LNCaP clone FGC (cell line): ENCODE results near the gene ABI2.
"Not testable (repeated sequence)": the region's sequence is repeated elsewhere in the genome, so short reads cannot be mapped to it uniquely, and the experiment has no call there.

Experiments used
- DNase-seq: peaks from one replicate; pipeline ENCODE4 v3.0.0-alpha.2; 2011; ENCODE audit warnings: low read depth
- H3K4me3 ChIP-seq: 2 replicates; pipeline ENCODE4 v1.5.1; 2011; ENCODE audit warnings: mild to moderate bottlenecking, low read depth, low read length, control low read depth
- TF ChIP-seq, protein P1 (sequence below): IDR thresholded peaks from 2 replicates; pipeline ENCODE4 v1.5.1; 2012; ENCODE audit warnings: mild to moderate bottlenecking; ENCODE audit not compliant: control insufficient read depth, insufficient read depth; ENCODE audit errors: extremely low read depth

ABI2 gene

DNA sequence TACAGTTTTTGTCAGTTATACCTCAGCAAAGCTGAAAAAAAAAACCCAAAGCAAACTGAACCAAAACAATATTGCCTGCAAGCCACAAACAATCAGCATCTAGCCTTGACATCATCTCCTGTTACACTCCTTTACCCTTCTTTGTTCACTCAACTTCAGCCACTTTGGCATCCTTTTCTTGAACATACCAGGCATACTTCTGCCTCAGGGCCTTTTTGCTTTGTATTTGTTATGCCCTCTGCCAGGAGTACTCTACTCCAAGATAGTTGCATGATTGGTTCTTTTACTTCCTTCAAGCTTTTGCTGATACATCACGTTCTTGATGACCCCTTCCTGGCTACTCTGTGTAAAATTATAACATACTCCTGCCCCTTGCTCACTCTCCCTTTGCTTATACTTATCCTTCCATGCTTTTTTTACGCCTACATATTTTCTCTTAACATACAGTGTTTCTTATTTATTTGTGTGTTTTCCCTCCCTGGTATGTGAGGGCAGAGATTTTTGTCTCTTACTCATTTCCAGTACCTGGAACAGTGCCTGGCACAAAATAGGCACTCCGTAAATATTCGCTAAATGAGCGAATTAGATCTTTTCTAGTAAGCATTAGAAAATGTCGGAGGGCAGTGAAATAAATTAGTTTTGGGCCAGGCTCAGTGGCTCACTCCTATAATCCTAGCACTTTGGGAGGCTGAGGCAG is 12.7 kb downstream of the ABI2 start:
- H3K4me3 ChIP-seq = no peak overlapping the region
- no peak for DNase-seq
- TF ChIP-seq, protein P1, sequence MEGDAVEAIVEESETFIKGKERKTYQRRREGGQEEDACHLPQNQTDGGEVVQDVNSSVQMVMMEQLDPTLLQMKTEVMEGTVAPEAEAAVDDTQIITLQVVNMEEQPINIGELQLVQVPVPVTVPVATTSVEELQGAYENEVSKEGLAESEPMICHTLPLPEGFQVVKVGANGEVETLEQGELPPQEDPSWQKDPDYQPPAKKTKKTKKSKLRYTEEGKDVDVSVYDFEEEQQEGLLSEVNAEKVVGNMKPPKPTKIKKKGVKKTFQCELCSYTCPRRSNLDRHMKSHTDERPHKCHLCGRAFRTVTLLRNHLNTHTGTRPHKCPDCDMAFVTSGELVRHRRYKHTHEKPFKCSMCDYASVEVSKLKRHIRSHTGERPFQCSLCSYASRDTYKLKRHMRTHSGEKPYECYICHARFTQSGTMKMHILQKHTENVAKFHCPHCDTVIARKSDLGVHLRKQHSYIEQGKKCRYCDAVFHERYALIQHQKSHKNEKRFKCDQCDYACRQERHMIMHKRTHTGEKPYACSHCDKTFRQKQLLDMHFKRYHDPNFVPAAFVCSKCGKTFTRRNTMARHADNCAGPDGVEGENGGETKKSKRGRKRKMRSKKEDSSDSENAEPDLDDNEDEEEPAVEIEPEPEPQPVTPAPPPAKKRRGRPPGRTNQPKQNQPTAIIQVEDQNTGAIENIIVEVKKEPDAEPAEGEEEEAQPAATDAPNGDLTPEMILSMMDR = no peak

DNA sequence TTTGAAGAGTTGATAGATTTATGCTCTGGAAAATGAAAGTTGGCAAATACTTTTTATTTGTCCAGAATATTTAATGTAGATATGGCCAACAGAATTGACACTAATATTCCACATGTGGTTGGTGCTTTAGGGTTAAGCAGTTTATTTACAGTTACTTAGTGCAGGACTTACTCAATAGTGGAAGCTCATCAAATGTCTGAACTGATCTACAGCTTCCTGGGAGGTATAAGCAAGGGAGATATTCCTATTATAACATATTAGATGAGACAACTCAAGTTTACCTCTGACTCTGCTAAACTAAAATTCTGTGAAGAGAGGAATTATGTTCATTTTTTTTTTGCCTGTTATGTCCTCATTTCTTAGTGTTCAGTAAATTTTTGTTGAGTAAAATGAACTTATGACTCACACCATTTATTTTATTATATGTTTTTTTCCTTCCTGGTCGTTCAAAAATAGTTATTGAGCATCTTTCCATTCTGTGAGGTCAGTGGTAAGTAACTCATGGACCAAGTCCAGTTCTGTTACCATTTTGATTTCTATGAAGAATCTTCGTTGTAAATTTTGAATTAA is 13.6 kb downstream of the ABI2 start:
- H3K4me3 ChIP-seq = no peak overlapping the region
- TF ChIP-seq, protein P1 = no peak
- no peak for DNase-seq

DNA sequence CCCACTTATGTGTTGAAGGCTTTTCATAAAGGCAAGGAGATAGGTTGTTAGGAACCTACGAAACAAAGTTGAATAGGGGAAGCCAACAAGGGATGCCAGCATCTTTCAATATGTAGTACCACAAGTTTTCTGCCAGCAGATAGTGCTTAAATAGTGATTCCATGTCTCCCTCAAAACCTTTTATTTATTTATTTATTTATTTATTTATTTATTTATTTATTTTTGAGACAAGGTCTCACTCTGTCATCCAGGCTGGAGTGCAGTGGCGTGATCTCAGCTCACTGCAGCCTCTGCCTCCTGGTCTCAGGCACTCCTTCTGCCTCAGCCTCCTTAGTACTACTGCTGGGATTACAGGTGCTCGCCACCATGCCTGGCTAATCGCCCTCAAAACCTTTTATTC is 14.2 kb downstream of the ABI2 start:
- not testable (repeated sequence) for H3K4me3 ChIP-seq, DNase-seq

DNA sequence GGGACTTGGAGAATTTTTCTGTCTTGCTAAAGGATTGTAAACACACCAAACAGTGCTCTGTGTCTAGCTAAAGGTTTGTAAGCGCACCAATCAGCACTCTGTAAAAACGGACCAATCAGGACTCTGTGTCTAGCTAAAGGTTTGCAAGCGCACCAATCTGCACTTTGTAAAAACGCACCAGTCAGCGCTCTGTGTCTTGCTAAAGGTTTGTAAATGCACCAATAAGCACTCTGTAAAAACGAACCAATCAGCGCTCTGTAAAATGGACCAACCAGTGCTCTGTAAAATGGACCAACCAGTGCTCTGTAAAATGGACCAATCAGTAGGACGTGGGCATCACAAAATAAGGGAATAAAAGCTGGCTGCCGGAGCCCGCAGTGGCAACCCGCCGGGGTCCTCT is 16.5 kb downstream of the ABI2 start:
- TF ChIP-seq, protein P1 = no peak
- no peak overlapping the region for H3K4me3 ChIP-seq
- no peak for DNase-seq

DNA sequence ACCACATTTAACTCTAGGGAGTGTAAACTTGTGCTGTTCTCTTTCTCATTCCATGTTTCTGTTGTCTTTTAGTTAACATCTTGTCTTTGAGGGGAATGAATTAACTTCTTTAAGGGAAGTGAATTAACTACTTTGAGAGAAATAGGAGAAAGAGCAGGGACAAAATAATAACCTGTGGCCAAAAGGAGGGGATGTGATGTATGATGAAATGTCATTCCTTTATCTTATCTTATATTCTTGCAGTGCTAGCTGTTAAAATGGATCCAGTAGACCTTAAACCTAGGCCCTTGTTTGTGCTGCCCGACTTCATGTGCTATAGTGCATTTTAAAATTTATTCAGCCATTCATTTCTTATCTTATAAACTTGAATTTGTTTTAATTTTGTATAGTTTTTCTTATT is 18.4 kb downstream of the ABI2 start:
- H3K4me3 ChIP-seq = no peak overlapping the region
- TF ChIP-seq, protein P1 = no peak
- DNase-seq = no peak

DNA sequence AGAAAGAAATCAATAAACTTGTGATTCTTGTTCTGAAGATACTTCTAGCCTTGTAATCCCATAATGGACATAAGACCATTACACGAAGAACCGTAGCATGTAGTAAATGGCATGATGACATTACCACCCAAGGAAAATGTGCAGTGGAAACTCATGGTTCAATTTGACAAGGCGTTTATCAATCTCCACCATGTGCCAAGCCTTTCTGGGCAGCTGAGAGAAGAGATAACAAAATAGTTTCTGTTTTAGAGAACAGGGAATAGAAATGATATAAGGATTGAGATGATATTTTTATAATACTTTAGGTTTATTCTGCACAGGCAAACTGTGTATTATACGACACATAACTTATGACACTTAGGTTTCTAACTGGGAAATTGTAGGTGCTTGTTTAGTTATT is 19.2 kb downstream of the ABI2 start:
- TF ChIP-seq, protein P1 = no peak
- no peak for DNase-seq
- no peak overlapping the region for H3K4me3 ChIP-seq

DNA sequence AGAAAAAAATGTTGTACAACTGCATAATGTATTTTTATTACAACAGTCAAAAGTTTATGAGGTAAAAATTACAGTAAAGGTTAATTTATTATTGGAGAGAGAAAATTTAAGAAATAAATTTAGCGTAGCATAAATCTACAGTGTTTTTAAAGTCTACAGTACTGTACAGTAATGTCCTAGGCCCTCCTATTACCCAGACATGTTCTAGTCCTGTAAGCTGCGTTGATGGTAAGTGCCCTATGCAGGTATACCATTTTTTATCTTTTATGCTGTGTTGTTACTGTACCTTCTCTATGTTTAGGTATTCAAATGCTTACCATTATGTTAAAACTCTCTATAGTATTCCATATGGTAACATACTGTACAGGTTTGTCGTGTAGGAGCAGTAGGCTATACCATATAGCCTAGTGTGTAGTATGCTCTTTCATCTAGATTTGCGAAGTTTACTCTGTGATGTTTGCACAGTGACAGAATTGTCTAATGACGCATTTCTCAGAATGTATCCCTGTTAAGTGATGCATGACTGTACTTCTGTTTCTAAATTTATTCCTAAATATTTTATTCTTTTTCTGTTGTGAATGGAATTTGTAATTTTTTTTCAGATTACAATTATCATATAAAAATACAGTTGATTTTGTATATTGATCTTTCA is 24.5 kb downstream of the ABI2 start:
- TF ChIP-seq, protein P1 = no peak
- no peak overlapping the region for H3K4me3 ChIP-seq
- no peak for DNase-seq
